DMS53 treated with DMSO at 0.1 percent for 48 hours (cell line): Measurements from ENCODE around the gene SH3RF1.

Experiments used
- DNase-seq: peaks from one replicate; lab custom pipeline; 2025; ENCODE audit not compliant: unreplicated experiment; lab: John Stamatoyannopoulos, UW

SH3RF1 gene

GRCh38 chr4:169139021-169139420, 131.7 kb downstream of the SH3RF1 start:
- no peak for DNase-seq

GRCh38 chr4:169137558-169137920, 133.2 kb downstream of the SH3RF1 start:
- DNase-seq: no peak

GRCh38 chr4:169136796-169137557, 133.8 kb downstream of the SH3RF1 start:
- DNase-seq: no peak

- no peak for DNase-seq
Observed at GRCh38 chr4:169136330-169136729, 134.4 kb downstream of the SH3RF1 start.

DNA sequence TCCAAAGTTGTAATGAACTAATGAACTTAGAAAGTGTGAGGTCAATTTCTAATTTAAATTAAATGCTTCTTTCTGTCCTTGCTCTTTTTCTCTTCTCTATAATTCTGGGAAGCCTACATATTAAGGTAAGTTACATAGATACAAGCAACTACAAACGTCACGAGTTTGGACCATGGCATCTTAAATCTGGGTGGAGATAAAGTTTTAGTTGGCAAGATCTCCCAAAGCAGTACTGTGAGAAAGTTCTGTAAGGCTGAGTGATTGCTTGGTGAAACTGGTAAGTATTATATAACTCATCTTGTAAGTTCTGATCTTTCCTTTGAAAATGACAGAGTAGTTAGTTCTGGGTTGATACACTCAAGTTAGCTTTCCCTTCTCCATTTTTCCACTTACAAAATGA, 135.0 kb downstream of the SH3RF1 start:
- DNase-seq: no peak

DNA sequence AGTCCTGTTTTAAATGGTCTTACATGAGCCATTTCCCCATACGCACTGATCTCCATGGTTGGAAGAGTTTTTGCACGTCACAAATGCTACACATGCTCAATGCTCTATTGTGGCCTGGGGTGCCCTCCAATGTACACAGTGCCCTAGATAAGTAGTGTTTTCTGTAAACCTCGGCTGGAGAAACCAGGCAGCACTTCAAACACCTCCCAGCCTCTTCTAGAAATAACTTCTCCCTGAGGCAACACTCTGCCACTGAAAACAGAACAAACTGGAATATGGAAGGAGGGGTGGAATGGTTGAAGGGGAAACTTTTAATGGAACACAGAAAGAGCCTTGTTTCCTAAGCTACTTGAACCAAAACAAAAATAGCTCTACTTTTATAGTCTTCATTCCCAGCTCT, 136.8 kb downstream of the SH3RF1 start:
- no peak for DNase-seq

DNA sequence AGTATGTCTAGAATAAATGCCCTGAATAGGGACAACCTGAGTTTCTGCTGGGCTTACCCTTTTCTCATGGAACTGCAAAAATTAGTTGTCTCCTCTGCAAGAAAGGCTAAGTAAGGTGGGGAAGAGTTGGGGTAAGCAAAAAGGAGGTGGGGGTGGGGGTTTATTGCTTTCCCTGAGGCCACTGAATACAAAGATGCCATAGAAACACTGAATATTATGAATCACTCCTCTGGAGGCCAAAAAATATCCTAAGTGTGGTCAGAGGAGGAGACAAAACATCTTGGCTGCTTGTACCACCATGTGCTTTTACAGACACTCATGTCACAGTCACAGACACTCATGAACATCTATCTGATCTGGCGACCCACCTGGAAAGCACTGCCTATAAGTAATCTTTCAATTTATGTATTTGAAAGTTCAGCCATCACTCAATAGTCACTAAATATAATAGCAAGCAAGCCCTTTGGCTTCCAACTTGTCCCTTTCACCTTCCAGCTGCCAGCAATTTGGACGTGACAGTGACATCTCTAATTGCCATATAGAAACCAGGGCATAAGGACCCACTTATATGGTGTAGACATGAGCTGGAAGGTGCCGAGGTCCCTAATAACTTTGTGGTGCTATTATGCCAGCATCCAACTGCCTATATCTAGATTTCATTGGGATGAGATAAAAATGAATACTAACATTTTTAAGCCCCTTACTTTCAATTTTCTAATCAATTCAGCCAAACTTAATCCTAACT, 138.0 kb downstream of the SH3RF1 start:
- no peak for DNase-seq

GRCh38 chr4:169131556-169132208, 139.1 kb downstream of the SH3RF1 start:
- DNase-seq: no peak

- no peak for DNase-seq
Observed at GRCh38 chr4:169128902-169129301, 141.9 kb downstream of the SH3RF1 start.

- DNase-seq: no peak
Observed at GRCh38 chr4:169127314-169127713, 143.4 kb downstream of the SH3RF1 start.

- DNase-seq: no peak
Observed at GRCh38 chr4:169124661-169125060, 146.1 kb downstream of the SH3RF1 start.

GRCh38 chr4:169122422-169122821, 148.3 kb downstream of the SH3RF1 start:
- DNase-seq: no peak

GRCh38 chr4:169121861-169122382, 148.8 kb downstream of the SH3RF1 start:
- no peak for DNase-seq

DNA sequence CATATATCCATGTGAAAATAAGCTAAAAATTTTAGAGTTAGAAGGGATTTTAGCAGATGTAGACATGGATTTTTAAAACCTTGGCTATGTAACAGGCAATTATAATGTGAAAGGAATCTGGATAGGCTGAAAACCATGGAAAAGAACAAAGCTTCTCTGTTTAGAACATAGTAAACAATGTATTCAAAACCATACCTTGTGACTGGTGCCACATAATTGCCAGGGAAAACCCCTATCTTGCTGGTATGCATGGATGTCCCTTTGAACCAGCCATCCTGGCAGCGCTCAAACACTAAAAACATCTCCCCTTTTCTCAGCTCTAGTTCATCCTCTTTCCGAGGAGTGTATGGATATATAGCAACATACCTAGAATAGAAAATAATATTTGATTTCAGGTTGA, 150.1 kb downstream of the SH3RF1 start:
- no peak for DNase-seq

DNA sequence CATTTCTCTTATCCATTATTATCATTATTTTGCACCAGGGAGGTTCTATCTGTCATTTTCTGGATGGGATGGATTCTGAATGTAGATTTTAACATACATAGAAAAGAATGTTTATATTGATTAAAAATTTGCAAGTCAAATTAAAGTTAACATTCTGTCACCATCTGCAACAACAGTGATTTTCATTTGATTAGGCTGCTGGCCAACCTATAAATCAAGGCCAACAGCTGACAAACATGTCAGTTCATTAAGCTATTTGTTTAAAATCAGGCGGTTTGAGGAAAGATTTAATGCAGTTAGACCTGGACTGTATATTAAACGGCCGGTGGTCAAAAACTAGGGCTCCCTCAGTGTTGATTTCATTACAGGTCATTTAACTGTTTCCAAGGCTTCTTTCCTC, 151.2 kb downstream of the SH3RF1 start:
- DNase-seq: no peak

- DNase-seq: no peak
Observed at GRCh38 chr4:169117591-169118081, 153.1 kb downstream of the SH3RF1 start.

GRCh38 chr4:169116270-169116901, 154.4 kb downstream of the SH3RF1 start:
- no peak for DNase-seq

GRCh38 chr4:169115897-169116254, 154.9 kb downstream of the SH3RF1 start:
- DNase-seq: peak; percentile 89

DNA sequence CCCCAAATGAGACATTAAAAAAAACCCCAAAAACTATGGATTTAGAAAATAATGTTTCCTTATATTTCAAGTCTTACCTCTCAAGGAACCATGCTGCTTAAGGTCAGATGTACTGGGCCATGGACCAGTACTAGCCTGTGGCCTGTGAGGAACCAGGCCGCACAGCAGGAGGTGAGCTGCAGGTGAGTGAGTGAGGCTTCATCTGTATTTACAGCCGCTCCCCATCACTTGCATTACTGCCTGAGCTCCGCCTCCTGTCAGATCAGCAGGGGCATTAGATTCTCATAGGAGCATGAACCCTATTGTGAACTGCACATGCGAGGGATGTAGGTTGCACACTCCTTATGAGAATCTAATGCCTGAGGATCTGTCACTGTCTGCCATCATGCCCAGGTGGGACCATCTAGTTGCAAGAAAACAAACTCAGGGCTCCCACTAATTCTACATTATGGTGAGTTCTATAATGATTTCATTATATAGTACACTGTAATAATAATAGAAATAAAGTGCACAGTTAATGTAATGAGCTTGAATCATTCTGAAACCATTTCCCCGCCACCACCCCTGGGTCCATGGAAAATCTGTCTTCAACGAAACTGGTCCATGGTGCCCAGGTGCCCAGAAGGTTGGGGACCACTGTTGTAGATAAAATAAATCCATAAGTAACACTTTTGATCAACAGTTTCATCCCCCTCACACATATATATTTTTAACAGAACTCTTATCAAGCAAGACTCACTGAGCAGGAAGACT, 155.4 kb downstream of the SH3RF1 start:
- no peak for DNase-seq

- no peak for DNase-seq
Observed at GRCh38 chr4:169114341-169114974, 156.3 kb downstream of the SH3RF1 start.
